ENCODE results near the gene ZNF624.

DNA sequence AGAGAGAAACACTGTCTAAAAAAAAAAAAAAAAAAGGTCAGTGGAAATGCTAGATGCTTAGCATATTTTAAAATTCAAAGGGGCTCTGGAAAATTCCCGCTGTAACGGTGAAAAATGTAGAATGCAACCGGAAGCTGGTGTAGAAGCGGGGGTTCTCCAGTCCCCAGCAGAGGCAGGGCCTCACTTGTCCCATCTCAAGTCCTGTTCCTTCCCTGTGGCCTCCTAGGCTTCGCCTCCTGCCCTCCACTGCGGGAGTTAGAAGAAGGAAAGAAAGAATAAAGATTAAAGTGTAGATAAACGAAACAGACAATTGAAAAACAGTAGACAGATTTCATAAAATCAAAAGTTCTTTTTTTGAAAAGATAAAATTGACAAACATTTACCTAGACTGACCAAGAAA is 69.9 kb downstream of the ZNF624 start:
- TF ChIP-seq, protein P1, sequence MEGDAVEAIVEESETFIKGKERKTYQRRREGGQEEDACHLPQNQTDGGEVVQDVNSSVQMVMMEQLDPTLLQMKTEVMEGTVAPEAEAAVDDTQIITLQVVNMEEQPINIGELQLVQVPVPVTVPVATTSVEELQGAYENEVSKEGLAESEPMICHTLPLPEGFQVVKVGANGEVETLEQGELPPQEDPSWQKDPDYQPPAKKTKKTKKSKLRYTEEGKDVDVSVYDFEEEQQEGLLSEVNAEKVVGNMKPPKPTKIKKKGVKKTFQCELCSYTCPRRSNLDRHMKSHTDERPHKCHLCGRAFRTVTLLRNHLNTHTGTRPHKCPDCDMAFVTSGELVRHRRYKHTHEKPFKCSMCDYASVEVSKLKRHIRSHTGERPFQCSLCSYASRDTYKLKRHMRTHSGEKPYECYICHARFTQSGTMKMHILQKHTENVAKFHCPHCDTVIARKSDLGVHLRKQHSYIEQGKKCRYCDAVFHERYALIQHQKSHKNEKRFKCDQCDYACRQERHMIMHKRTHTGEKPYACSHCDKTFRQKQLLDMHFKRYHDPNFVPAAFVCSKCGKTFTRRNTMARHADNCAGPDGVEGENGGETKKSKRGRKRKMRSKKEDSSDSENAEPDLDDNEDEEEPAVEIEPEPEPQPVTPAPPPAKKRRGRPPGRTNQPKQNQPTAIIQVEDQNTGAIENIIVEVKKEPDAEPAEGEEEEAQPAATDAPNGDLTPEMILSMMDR (IDR thresholded peaks at IDR 0.05; ENCODE audit: low read depth, low read length, missing input control), result no peak
- TF ChIP-seq HNF4G (IDR thresholded peaks at IDR 0.05) (no peak), RXRA (IDR thresholded peaks at IDR 0.05) (no peak), ZBTB33 (IDR thresholded peaks at IDR 0.05) (no peak), REST (IDR thresholded peaks at IDR 0.05) (no peak), HNF4A (conservative IDR thresholded peaks at IDR 0.05) (no peak), RAD21 (IDR thresholded peaks at IDR 0.05) (no peak), GABPA (IDR thresholded peaks at IDR 0.05 in 1 of 2, conservative IDR thresholded peaks at IDR 0.05 in 1 of 2) (no peak)

All from liver (tissue), 3 donors.